ENCODE data around the gene ZNF518B.
"Not testable (repeated sequence)": the region's sequence is repeated elsewhere in the genome, so short reads cannot be mapped to it uniquely, and the experiment has no call there.

The ZNF518B gene

GRCh38 chr4:10456595-10457254 lies 501 bp downstream of the ZNF518B start:
- peak; percentile 57 for DNase-seq

- DNase-seq, result no peak
Measured at GRCh38 chr4:10456260-10456594, 999 bp downstream of the ZNF518B start.

GRCh38 chr4:10455133-10455532 lies 2.1 kb downstream of the ZNF518B start:
- no peak for DNase-seq

DNA sequence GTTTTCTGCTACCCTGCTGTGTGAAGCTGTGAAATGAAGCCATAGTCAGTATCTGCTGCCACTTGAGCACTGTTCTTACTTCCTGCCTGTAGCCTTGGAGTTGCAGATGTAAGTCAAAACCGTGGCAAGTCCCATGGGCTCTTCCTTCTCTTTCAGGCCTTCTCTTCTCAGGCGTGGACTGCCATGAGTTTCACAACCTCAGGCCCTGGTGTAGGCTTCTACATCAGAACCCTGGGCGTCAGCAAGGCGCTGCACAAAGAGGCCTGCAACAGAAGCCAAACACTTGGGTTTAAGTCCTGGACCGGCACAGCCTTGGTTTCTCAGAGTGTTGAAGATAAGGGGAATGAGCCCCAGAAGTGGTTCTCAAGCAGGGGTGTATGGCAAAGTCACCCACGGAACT lies 2.5 kb downstream of the ZNF518B start:
- DNase-seq, result no peak

- no peak for DNase-seq
Measured at GRCh38 chr4:10454121-10454520, 3.1 kb downstream of the ZNF518B start.

DNA sequence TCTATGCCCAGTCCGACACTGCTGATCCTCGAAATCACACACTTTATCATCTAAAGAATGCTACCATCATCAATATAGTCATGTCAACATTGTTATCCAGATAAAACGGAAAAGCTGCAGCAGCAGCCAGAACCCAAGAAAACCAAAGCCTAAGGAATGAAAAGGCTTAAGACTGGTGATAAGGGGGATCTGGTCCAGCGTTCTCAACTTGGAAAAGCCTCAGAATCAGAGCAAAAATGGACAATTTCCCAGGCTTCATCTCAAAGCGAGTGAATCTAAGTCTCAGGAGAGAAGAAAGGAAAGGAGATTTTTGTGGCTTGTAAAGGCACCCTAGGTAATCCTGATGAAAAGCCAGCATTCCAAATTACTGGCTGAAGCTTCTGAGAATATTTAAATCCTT lies 8.2 kb downstream of the ZNF518B start:
- DNase-seq, result no peak

DNA sequence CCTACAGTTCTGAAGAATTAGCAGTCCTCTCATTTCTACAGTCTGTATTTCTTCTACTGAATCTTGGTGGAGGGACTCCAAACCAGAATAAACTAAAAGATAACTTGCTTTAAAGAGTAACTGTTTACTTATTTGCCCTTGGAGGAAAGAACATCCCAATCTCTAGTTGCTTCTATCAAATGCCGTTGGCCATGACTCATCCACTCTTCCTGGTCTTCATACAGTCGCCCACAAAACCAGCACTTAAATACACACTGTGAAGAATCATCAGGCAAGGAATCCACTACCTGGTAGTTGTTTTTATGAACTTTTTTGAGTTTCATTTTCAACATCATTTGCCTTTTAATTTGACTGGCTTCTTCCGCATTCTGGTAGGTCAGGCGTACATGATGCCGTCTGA lies 14.2 kb downstream of the ZNF518B start:
- peak; percentile 46 for DNase-seq

DNA sequence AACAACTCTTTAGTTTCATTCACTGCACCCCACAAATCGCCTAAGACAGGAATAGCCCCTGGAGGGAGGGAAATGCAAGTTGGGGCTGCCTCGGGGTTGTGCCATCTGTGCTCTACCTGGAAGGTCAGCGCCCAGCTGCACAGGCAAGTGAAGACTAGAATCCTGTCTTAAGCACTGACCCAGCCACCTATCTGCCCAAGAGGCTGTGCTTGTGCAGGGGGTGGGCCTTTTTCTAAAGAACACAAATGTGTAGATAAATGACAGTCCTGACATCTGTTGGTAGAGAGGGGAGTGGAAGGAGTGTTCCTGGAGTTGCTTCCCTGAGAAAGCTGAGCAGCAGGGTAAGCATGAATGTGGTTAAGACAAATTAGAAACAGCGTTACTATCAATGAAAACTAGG lies 15.7 kb downstream of the ZNF518B start:
- no peak for DNase-seq

DNA sequence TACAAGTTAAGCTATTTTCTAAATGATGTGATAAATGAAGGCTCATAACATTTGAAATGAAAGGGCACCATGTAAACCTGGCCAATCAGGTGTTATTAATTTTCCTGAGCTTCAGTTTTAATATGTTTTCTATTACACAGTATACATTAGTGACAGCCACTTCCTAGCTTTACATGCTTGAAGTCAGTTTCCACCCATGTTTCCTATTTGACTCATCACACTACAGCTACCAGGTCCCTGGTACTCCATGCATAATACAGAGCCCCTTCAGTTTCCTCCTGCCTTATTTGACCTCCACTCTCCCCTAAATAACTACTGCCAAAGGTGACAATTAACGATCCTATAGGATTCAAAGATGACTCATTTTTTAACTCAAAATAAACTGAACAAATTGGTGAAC lies 18.3 kb downstream of the ZNF518B start:
- DNase-seq, result no peak

- no peak for DNase-seq
Measured at GRCh38 chr4:10437735-10438134, 19.5 kb downstream of the ZNF518B start.

DNA sequence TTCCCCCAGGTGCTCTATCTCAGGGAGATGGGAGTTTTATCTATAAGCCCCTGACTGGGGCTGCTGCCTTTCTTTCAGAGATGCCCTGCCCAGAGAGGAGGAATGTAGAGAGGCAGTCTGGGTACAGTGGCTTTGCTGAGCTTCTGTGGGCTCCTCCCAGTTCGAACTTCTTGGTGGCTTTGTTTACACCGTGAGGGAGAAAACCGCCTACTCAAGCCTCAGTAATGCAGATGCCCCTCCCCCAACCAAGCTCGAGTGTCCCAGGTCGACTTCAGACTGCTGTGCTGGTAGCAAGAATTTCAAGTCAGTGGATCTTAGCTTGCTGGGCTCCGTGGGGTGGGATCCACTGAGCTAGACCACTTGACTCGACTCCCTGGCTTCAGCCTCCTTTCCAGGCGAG lies 29.5 kb downstream of the ZNF518B start:
- not testable (repeated sequence) for DNase-seq

DNA sequence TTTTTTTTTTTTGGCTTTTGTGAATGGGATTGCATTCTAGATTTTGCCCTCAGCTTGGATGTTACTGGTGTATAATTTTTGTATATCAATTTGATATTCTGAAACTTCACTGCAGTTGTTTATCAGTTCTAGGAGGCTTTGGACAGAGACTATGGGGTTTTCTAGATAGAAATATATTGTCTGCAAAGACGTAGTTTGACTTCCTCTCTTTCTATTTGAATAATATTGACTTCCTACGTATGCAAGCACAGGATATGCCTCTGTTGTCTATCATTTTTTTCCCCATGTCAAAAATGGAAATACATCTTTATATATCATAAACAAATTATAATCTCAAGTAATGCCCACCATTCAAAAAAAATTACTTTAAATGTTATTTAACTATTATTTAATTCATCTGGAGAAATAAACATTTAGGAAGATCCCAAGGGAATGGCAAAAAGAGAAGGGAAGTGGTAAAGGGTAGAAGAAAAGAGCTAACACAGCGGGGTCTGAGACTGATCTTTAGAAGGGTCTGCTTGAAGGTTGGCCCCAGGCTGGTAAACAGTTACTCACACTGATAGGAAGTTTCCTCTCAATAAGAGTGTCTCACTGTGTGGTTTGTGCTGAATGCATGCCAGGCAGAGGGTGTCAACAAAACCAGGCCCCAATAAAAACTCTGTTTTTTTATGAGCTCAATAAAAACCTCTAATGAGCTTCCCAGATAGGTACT lies 35.7 kb downstream of the ZNF518B start:
- DNase-seq, result no peak

GRCh38 chr4:10417740-10418139 lies 39.5 kb downstream of the ZNF518B start:
- DNase-seq, result no peak

DNA sequence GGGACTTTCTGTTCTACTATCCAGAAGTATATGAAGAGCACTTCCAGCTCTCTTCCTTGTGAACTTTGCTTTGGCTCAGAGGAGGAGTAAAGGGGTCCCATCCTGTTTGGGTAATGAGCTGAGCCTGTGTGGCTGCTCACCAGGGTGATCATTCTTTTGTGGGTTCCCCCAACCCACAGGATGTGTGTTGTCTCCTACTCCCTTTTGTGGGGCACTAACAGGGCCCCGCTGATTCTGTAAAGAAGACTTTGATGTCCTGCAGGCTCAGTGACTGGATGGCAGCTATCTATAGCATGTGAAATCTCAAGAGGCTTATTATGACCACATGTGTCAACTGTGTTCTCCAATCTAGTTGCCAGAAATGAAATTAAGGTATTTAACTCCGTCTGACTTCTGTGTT lies 40.8 kb downstream of the ZNF518B start:
- DNase-seq, result no peak

GRCh38 chr4:10413177-10413576 lies 44.0 kb downstream of the ZNF518B start:
- no peak for DNase-seq

GRCh38 chr4:10405672-10406071 lies 51.6 kb downstream of the ZNF518B start:
- DNase-seq, result no peak

- peak; percentile 48 for DNase-seq
Measured at GRCh38 chr4:10403633-10404445, 53.4 kb downstream of the ZNF518B start.

- DNase-seq, result no peak
Measured at GRCh38 chr4:10395971-10396580, 61.1 kb downstream of the ZNF518B start.
